ENCODE data around the gene MANSC4.

The MANSC4 gene

GRCh38 chr12:27779920-27780611 is at the start of gene MANSC4, which contains the start of gene KLHL42:
TSS of gene MANSC4 (minus strand) at chr12:27780236. CDS start at chr12:27771276, 8,960 bp downstream.
TSS of gene KLHL42 (plus strand) at chr12:27780233. CDS start at chr12:27780331, 98 bp downstream.
- peak in 1 of 2 donors; percentile 56 for DNase-seq (ENCODE audit: low read depth in 2 of 2)

- DNase-seq (ENCODE audit: low read depth in 2 of 2) = no peak
Observed at GRCh38 chr12:27828196-27828595, 48.2 kb upstream of the MANSC4 start.

- no peak for DNase-seq (ENCODE audit: low read depth in 2 of 2)
Observed at GRCh38 chr12:27826076-27826475, 46.0 kb upstream of the MANSC4 start.

- DNase-seq (ENCODE audit: low read depth in 2 of 2) = peak in 1 of 2 donors; percentile 6
Observed at GRCh38 chr12:27824126-27824842, 44.2 kb upstream of the MANSC4 start.

GRCh38 chr12:27823038-27823437 is 43.0 kb upstream of the MANSC4 start:
- no peak for DNase-seq (ENCODE audit: low read depth in 2 of 2)

GRCh38 chr12:27822076-27822712 is 42.2 kb upstream of the MANSC4 start:
- DNase-seq (ENCODE audit: low read depth in 2 of 2) = peak; percentile 50 to 60

- DNase-seq (ENCODE audit: low read depth in 2 of 2) = peak; percentile 1 to 4
Observed at GRCh38 chr12:27821259-27821973, 41.4 kb upstream of the MANSC4 start.

GRCh38 chr12:27820564-27820963 is 40.5 kb upstream of the MANSC4 start:
- DNase-seq (ENCODE audit: low read depth in 2 of 2) = no peak

GRCh38 chr12:27818401-27818918 is 38.4 kb upstream of the MANSC4 start:
- DNase-seq (ENCODE audit: low read depth in 2 of 2) = no peak

- no peak for DNase-seq (ENCODE audit: low read depth in 2 of 2)
Observed at GRCh38 chr12:27817766-27818165, 37.7 kb upstream of the MANSC4 start.

- DNase-seq (ENCODE audit: low read depth in 2 of 2) = no peak
Observed at GRCh38 chr12:27814851-27815591, 35.0 kb upstream of the MANSC4 start.

- DNase-seq (ENCODE audit: low read depth in 2 of 2) = no peak
Observed at GRCh38 chr12:27814411-27814810, 34.4 kb upstream of the MANSC4 start.

GRCh38 chr12:27812502-27812901 is 32.5 kb upstream of the MANSC4 start:
- no peak for DNase-seq (ENCODE audit: low read depth in 2 of 2)

- DNase-seq (ENCODE audit: low read depth in 2 of 2) = no peak
Observed at GRCh38 chr12:27810756-27811155, 30.7 kb upstream of the MANSC4 start.

GRCh38 chr12:27808841-27809240 is 28.8 kb upstream of the MANSC4 start:
- DNase-seq (ENCODE audit: low read depth in 2 of 2) = no peak

- DNase-seq (ENCODE audit: low read depth in 2 of 2) = no peak
Observed at GRCh38 chr12:27807063-27807703, 27.1 kb upstream of the MANSC4 start.

- DNase-seq (ENCODE audit: low read depth in 2 of 2) = no peak
Observed at GRCh38 chr12:27806259-27806658, 26.2 kb upstream of the MANSC4 start.

GRCh38 chr12:27805238-27805637 is 25.2 kb upstream of the MANSC4 start:
- no peak for DNase-seq (ENCODE audit: low read depth in 2 of 2)

GRCh38 chr12:27802936-27803335 is 22.9 kb upstream of the MANSC4 start:
- no peak for DNase-seq (ENCODE audit: low read depth in 2 of 2)

- DNase-seq (ENCODE audit: low read depth in 2 of 2) = no peak
Observed at GRCh38 chr12:27802511-27802910, 22.5 kb upstream of the MANSC4 start.

GRCh38 chr12:27801630-27802029 is 21.6 kb upstream of the MANSC4 start:
- DNase-seq (ENCODE audit: low read depth in 2 of 2) = no peak

All from stimulated activated CD8-positive, alpha-beta memory T cell treated with anti-CD3 and anti-CD28 coated beads, Interleukin-7, amount 100 ng/mL, for 4 hours (primary cell).